HG02623 (cell line): ENCODE data around the gene CREG2.
A peak's percentile ranks its signal among the peaks of the same experiment; 100 is the strongest.

Experiments used
- ATAC-seq: cut with Tn5 transposase; IDR thresholded peaks from one replicate; pipeline ENCODE4 v1.9.1; 2021; ENCODE audit warnings: moderate library complexity; ENCODE audit not compliant: unreplicated experiment

The CREG2 gene

DNA sequence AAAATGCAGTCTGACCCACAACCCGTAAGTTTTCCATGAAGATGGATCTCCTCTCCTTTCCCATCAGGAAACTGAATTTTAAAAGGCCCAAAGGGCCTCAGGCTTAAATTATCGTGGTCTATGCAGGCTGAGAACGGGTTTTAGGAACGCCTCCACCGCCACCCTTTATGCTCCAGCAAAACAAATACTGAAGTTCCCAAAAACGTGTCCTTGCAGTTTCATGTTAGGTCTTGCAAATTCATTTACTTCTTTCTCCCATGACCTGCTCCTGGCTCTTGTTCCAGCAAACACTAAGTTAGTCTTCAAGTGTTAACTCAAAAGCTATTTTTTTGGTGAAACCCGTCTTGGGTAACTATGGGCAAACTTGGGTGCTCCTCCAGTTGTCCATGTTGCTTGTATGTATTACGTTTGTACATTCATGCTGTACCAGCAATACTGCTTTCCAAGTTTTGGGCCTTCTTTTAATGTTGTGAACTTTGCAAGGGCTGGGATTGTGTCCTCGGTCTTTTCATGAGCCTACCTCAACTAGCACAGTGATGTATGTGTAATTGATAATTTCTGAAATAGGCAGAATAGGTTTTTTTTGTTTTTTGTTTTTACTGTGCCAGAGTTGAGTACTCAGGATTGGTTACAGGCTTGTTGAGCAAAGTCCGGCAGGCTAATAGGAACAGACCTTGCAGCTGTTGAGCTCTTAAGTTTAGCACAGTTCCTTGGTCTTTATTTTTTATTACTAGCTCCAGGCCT, 77.0 kb downstream of the CREG2 start:
- ATAC-seq: no peak

DNA sequence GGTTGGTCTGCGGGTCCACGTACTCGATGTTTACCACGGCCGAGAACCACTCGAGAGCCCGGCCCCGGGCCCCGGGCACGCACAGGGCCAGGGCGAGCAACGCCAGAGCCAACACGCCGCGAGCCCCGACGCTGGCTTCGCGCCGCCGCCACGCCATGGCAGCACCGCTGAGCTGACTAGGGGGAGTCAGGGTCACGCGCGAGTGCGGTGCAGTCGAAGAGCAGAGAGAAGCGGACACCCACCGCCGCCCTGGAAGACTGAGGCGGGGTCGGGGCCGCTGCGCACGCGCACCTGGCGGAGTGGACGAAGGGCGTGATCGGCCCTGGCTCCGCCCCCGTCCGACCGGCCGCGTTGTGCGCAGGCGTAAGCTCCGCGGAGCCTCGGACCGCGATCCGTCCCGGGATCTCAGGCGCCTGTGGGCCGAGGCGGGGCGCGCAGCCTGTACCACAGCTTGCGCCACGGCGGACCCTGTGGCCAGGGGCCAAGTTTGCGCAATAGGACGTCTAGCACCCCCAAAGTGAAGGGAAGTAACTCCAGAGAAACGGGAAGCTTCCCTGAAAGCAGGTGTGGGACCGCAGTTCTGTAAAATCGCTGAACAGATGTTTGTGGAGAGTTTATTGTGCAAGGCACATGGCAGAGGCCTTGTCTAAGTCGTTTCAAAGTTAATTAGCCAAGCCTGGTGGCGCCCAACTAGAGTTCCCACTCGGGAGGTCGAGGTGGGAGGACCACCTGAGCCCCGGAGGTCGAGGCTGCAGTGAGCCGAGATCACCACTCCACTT, 78.7 kb downstream of the CREG2 start, which contains the start of gene RNF149:
RNF149 (minus strand) TSS at position 270 of the 779 bp plus-strand sequence; CDS start at position 157, 113 bp downstream.
- peak; percentile 49 for ATAC-seq

DNA sequence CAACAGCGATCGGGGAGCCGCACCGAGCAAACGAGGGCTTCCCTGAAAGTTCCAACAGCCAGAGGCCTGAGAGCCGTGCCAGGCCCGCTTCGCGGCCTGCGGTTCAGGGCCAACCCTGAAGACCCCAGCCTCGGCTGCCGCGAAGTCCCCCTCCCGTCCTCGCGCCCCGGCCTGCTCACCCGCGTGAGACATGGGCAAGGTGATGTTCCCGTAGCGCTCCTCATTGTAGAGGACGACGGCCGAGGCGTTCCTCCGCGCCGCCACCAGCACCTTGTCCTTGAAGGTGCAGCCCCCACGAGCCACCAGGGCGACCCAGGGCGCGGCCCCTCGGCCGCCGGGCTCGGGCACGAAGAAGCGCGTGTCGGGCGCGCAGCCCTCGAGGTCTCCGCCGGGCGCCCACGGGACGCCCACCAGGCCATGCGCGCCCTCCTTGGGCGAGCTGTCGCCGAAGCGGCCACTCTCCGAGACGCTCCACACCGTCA, 79.3 kb downstream of the CREG2 start:
- peak; percentile 8 for ATAC-seq

DNA sequence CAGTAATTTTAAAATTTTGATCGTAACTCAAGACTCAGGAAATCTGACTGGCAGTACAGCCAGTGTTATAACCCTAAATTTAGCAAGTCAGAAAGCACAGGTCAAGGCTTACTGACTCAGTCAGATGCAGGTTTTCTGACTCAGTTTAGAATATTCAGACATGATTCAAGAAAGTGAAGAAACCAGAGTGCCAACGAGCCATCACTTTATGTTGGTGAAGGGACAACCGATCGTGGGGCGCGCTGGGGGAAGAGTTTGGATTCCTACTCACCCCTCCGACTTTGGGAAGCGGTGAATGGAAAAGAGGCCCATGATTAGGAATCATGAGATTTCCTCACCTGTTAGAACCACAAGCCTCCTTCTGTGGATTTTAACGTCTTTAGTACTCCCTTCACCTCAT, 79.8 kb downstream of the CREG2 start:
- ATAC-seq: no peak

DNA sequence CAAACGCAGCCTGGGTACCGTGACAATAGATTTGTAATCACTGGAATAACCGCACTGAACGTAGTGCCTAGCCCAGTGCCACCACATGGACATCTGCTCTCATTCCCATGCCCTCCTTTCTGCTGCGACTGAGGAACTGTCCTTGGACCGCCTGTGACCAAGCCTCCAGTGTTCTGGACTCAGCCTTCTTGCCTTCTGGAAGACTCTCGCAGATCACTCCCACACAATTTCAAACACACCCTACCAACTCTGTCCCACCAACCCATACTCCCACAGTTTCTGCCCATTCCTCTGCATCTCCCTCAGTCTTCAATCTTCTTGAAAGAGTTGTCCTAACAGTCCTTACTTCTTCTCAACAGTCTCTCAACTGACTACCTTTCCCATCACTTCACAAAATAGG, 80.9 kb downstream of the CREG2 start:
- peak; percentile 3 for ATAC-seq

DNA sequence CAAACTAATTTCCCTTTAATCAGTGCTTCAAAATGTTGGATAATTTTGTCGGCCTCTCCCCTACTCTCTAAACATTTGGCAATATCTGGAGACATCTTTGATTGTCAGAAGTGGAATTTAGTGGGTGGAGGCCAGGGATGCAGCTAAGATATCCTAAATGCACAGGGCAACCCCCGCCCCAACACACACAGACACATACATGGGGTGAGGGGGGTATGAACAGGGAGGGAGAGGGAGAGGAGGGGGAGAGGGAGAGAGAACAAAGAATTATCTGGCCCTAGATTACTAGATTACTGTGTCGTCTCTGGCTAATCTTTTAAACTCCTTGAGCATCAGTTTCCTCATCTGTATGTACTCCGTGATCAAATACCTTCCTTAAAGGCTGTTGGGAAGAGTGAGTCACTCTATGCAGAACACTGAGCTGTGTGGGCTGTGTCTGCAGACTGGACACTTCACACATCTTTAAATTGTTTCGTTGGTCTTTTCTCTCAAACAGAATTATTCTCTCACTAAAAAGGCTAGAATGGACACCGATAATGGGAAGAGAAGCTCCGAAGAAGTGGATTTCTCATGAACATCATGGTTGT, 81.7 kb downstream of the CREG2 start:
- ATAC-seq: no peak

DNA sequence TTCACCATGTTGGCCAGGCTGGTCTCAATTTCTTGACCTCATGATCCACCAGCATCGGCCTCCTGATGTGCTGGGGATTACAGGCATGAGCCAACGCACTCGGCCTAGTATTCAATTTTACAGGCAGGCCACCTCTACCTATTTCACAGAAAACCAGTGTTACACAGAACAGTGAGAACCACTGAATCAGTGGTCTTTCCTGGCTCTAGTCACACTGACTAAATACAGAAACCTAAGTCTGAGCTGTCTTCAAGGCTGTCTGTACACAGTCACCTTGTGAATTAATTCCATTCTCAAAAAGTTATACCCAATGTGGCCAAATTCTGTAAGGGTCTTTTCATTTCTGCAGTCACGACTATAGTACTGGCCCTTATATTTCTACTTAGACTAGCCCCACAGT, 82.3 kb downstream of the CREG2 start:
- no peak for ATAC-seq

DNA sequence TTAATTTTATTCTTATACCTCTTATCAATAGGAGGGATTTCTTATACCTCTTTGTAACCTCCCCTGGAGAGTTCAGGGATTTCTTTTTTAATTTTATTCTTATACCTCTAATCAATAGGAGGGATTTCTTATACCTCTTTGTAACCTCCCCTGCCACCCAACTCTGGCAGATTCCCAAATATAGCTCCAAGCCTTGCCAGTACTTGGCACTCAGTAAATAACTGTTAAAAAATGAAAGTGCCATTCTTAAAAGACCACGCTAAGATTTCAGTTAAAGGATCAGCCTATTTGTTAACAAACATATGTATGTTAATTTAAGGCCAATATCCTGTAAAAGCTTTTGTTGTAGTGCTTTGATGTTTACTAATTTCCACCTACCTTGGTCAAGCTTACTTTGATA, 83.6 kb downstream of the CREG2 start:
- no peak for ATAC-seq

DNA sequence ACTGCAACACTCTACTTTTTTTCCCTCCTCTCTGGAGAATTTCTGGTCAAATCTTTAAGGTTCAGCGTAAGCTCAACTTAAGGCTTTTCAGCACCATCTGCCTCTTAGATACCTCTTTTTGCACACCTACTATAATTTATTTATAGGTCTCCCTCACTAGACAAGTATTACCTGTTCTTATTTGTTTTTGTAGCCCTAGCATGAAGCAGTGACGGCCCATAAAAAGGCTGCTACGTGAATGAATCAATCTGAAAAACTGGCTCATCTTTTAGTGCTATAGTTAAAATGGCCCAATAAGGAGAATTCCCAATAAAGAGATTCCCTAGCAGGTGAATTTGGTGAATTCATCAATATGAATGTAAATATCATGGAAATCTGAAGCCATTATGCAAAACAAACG, 85.3 kb downstream of the CREG2 start:
- ATAC-seq: no peak

DNA sequence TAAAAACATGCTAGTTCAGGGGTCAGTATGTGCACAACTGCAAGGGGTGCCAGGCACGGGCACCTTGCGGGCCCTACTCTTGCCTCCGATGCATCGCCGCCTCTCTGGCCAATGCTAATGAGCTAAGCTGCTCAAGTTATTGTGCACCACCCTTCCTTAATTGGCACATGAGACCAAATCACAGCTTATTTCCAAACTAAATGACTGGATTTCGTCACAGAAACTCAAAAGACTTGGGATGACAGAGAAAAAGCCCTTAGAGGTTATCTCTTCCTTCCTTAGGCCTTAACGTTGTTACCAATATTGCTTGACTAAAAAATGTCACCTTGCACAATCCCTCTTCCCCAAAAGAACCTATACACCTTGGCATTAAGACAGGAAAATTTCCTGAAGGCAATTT, 86.5 kb downstream of the CREG2 start:
- no peak for ATAC-seq

DNA sequence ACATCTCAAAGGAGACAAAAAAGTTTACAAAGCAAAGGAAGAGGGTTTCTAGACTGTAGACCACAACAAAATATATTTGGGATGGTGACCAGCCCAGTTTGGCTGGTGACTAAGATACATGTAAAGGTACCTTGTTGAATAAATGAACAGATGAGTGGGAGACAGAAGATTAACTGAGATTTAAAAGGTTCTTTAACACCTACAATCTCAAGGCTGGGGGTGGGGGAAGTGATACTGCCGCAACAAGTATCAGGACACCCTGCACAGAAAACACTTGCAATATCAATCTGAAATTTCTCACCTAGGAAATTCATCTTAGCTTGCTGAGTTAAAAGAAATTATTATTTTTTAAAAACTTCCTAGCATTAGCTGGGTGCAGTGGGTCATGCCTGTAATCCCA, 87.1 kb downstream of the CREG2 start:
- ATAC-seq: no peak

DNA sequence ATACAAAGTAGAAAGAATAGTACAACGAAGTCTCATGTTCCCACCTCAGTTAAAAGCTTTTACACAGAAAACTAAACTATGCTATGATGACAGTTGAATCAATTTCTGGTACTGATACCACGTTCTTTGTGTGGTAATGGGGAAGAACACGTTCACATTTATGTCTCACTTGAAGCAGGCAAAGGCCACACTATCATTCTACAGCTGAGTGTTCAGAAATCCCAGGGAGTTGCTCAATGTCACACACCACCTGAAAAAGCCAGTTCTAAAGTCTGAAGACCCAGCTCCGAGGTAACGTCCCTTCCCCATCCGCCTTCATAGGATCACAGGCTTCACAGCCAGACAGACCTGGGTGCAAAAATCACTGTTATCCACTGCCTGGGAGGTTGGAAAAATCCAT, 87.7 kb downstream of the CREG2 start:
- ATAC-seq: no peak

DNA sequence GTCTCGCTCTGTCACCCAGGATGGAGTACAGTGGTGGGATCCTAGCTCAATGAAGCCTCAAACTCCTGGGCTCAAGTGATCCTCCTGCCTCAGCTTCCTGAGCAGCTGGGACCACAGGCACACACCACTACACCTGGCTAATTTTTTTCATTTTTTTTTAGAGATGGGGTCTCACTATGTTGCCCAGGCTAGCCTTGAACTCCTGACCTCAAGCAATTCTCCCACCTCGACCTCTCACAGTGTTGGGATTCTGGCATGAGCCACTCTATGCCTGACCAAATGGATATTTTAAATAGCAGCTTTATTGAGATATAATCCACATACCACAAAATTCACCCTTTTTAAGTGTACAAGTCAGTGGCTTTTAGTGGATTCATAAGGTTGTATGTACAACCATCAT, 89.9 kb downstream of the CREG2 start:
- ATAC-seq: no peak

DNA sequence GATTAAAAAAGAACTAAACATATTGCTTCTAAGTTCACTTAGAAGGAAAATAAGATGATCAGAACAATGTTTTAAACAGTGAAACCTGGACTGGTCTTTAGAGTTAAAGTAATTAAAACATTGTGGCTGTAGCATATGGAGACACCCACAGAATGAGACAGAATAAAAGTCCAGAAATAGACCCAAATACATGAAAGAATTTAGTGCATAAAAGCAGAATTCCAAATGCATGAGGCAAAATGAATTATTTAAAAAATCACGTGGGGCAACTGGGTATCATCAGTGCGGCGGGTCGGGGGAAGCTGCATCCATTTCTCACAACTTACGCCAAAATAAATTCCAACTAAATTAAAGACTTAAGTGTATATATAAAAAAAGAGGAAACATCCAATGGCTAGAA, 90.9 kb downstream of the CREG2 start:
- ATAC-seq: no peak

DNA sequence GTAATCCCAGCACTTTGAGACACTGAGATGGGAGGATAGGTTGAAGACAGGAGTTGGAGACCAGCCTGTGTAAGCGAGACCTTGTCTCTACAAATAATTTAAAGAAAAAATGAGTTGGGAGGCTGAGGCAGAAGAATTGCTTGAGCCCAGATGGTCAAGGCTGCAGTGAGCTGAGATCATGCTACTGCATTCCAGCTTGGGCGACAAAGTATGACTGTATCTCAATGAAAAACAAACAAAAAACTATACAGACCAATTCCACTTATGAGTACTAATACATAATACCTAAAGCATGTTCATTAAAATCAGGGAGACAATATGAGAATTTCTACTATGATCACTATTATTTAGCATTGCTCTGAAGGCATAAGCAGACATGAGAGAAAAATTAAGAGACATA, 91.4 kb downstream of the CREG2 start:
- ATAC-seq: no peak
